GM12878 (cell line): ENCODE measurements around the gene LHB. TPM values are rescaled to one million over a fixed set of nuclear protein-coding genes. Genes with fewer than 3 reads are reported as not detected.

Source experiments
- CBX3 ChIP-seq: fragments of 200-600 bp; sonication (generic); IDR thresholded peaks from 2 replicates; pipeline ENCODE4 v1.6.1; 2016; ENCODE audit warnings: low read depth, borderline replicate concordance
- CREB1 ChIP-seq: IDR thresholded peaks from 2 replicates; pipeline ENCODE4 v1.6.1; 2012; ENCODE audit warnings: low read depth, mild to moderate bottlenecking, inconsistent platforms
- IKZF1 ChIP-seq: fragments of 450-650 bp; conservative IDR thresholded peaks from 2 replicates; pipeline ENCODE4 v1.6.1; 2017; ENCODE audit warnings: antibody characterized with exemption, mild to moderate bottlenecking
- IKZF2 ChIP-seq, 2 experiments: fragments of 450-650 bp; IDR thresholded peaks; 2 replicates each; pipeline ENCODE4 v1.6.1; 2017; ENCODE audit warnings: mild to moderate bottlenecking in 2 of 2, moderate library complexity in 2 of 2
- KLF5 ChIP-seq: fragments of 450-650 bp; IDR thresholded peaks from 2 replicates; pipeline ENCODE4 v1.6.1; 2014; ENCODE audit warnings: mild to moderate bottlenecking; ENCODE audit not compliant: partially characterized antibody
- MXI1 ChIP-seq: fragments of 150-350 bp; IDR thresholded peaks from 2 replicates; pipeline ENCODE4 v1.6.1; 2011; ENCODE audit warnings: low read depth, mild to moderate bottlenecking, inconsistent platforms, low read length, improper control_type of control experiment
- MYB ChIP-seq: fragments of 150-350 bp; IDR thresholded peaks from 2 replicates; pipeline ENCODE4 v1.6.1; 2014; ENCODE audit warnings: mild to moderate bottlenecking, low read depth, low read length, borderline replicate concordance
- NR2C1 ChIP-seq: fragments of 450-650 bp; IDR thresholded peaks from 2 replicates; pipeline ENCODE4 v1.6.1; 2017; ENCODE audit warnings: antibody characterized with exemption, mild to moderate bottlenecking, moderate library complexity
- NRF1 ChIP-seq: conservative IDR thresholded peaks from 2 replicates; pipeline ENCODE4 v1.6.1; 2011; ENCODE audit warnings: mild to moderate bottlenecking, low read depth, low read length, improper control_type of control experiment
- PML ChIP-seq: IDR thresholded peaks from 2 replicates; pipeline ENCODE4 v1.6.1; 2012; ENCODE audit warnings: low read length, inconsistent platforms
- RUNX3 ChIP-seq: IDR thresholded peaks from 2 replicates; pipeline ENCODE4 v1.6.1; 2012; ENCODE audit warnings: low read length, inconsistent platforms
- SIX5 ChIP-seq: IDR thresholded peaks from 2 replicates; pipeline ENCODE4 v1.6.1; 2011; ENCODE audit warnings: mild to moderate bottlenecking, low read depth, low read length, moderate library complexity; ENCODE audit not compliant: severe bottlenecking
- SKIL ChIP-seq: fragments of 450-650 bp; IDR thresholded peaks from 2 replicates; pipeline ENCODE4 v1.6.1; 2017; ENCODE audit warnings: mild to moderate bottlenecking, low read depth, inconsistent platforms; ENCODE audit not compliant: poor library complexity, severe bottlenecking
- SRF ChIP-seq, 2 experiments: IDR thresholded peaks; 2 replicates each; pipeline ENCODE4 v1.6.1; 2011; ENCODE audit warnings: low read depth in 2 of 2, low read length in 2 of 2, mild to moderate bottlenecking in 1 of 2, moderate library complexity in 1 of 2
- STAT3 ChIP-seq: IDR thresholded peaks from 2 replicates; pipeline ENCODE4 v1.6.1; 2011; ENCODE audit warnings: low read depth, low read length, improper control_type of control experiment
- TARDBP ChIP-seq: IDR thresholded peaks from 2 replicates; pipeline ENCODE4 v1.6.1; 2016; ENCODE audit warnings: borderline replicate concordance
- TBL1XR1 ChIP-seq: IDR thresholded peaks from 2 replicates; pipeline ENCODE4 v1.6.1; 2012; ENCODE audit warnings: low read depth, low read length, improper control_type of control experiment
- ZBTB11 ChIP-seq: fragments of 450-650 bp; formaldehyde crosslinking; IDR thresholded peaks from 2 replicates; pipeline ENCODE4 v1.5.0; 2022; ENCODE audit warnings: mild to moderate bottlenecking, missing genetic modification characterization
- ZZZ3 ChIP-seq: IDR thresholded peaks from 2 replicates; pipeline ENCODE4 v1.6.1; 2011; ENCODE audit warnings: low read depth; ENCODE audit not compliant: control insufficient read depth, insufficient read length
- polyA plus RNA-seq, 11 experiments: library from polyadenylated mRNA; depleted of rRNA in 4 of 11; unstranded in 6 of 11; stranded (reverse) in 5 of 11; fragments of >200 nt; fragmentation: Nextera tagmentation in 4 of 11; fragmentation: Illumina TruSeq in 1 of 11; extraction: Ambion mirVana in 4 of 11; extraction: Trizol in 1 of 11; gene quantifications; 1 replicate in 1 of 11; 2 replicates in 10 of 11; pipeline versions ENCODE4 v1.2.1 to v1.2.3, GENCODE V29; 2011 to 2016; ENCODE audit warnings: inconsistent platforms in 2 of 11, missing spikeins in 2 of 11, low read depth in 1 of 11
- total RNA-seq, 4 experiments: library from RNA; depleted of rRNA in 3 of 4; stranded (reverse); fragments of >200 nt in 3 of 4; fragmentation: Illumina TruSeq in 1 of 4; extraction: Trizol in 1 of 4; gene quantifications; 2 replicates each; pipeline versions ENCODE4 v1.2.1 to v1.2.3, GENCODE V29; 2013 to 2021
- TF ChIP-seq, protein P1 (sequence below): IDR thresholded peaks from 2 replicates; pipeline ENCODE4 v1.6.1; 2011; ENCODE audit warnings: low read depth, mild to moderate bottlenecking, low read length, moderate library complexity, borderline replicate concordance; ENCODE audit errors: extremely low read depth

LHB gene
- total and polyA plus RNA-seq, 10 of the 15 experiments (the other 5 are each of a cell fraction or from before 2014, with no cell fraction given), result 0.20 to 0.72 (median 0.46) TPM; not detected in 5

DNA sequence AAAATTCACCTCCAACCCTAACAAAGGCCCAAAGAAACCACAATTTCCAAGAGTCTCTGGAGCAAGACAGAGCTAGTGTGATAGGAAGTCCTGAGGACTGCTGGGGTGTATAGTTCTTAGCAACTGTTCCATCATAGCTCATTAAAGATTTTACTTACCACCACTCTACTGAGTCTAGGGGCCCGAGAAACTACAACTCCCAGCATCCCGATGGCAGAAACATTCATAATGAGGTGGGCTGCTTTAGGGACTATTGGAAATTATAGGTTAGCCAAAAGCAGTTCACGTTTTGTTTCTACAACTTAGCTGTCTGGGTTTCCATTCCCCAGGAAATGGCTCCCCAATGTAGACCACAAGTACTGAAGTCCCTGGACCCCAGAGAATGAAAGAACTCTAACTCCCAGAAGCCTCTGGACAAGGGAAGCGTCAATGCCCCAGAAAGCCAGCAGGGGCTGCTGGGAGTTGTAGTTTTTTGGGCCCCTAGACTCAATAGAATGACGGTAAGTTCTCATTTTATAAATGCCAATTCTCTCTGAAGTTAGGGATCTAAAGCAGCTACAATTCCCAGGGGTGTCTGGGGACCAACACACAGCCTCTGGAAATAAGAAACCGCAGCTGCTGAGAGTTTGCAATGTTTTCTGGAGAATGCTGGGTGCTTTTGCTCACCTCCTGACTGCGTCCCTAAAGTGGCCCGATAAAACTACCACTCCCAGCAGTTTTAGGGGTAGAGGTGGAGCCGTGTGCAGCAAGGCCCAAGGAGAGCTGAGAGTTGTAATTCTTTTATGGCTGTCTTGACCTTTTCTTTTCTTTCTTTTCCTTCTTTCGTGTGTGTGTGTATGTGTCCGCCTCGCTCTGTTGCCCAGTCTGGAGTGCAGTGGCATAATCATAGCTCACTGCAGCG, 40.7 kb downstream of the LHB start (continued):
- TF ChIP-seq ZBTB11 (CRISPR knock-in tag), result no peak
- no peak for TF ChIP-seq CBX3
- TF ChIP-seq MXI1, result no peak
- 0 out of 4 replicates have a peak, but pooled peaks of 1 of the 2 experiments have one; percentile 39 for TF ChIP-seq SRF (IDR thresholded peaks at IDR 0.05; ENCODE audit: low read depth in 2 of 2, low read length in 2 of 2)
- peak; percentile 95 for TF ChIP-seq CREB1
- peak; percentile 93 for TF ChIP-seq IKZF1
- TF ChIP-seq, protein P1, sequence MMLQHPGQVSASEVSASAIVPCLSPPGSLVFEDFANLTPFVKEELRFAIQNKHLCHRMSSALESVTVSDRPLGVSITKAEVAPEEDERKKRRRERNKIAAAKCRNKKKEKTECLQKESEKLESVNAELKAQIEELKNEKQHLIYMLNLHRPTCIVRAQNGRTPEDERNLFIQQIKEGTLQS, result peak; percentile 31; the same call in 1 of the 2 replicates
- TF ChIP-seq RUNX3, result peak; percentile 33; the same call in 1 of the 2 replicates
- no peak for TF ChIP-seq SKIL
- TF ChIP-seq MYB, result no peak
- TF ChIP-seq TARDBP, result peak; percentile 87; the same call in 1 of the 2 replicates
- TF ChIP-seq STAT3, result no peak
- no peak for TF ChIP-seq ZZZ3
- no peak for TF ChIP-seq KLF5
- TF ChIP-seq PML, result no peak
- TF ChIP-seq NRF1, result no peak
- TF ChIP-seq TBL1XR1, result no peak
- TF ChIP-seq SIX5, result peak; percentile 98
- TF ChIP-seq IKZF2 (IDR thresholded peaks at IDR 0.05), result no peak
- TF ChIP-seq NR2C1, result peak; percentile 58
